Lower lobe of right lung (tissue), 2 donors: Measurements from ENCODE around the gene CCM2. TPM values are rescaled to one million over a fixed set of nuclear protein-coding genes. Genes with fewer than 3 reads are reported as not detected.

Experiments used
- ATAC-seq, 2 donors: fragments of 200-7000 bp; cut with Tn5 transposase; one replicate each; pipeline ENCODE4 v1.9.1; 2020 to 2022; ENCODE audit warnings: mild to moderate bottlenecking in 2 of 2, moderate library complexity in 2 of 2
- DNase-seq: peaks from one replicate; pipeline ENCODE4 v3.0.0-alpha.2; 2020
- H3K27ac ChIP-seq: fragments of 200-600 bp; one replicate; pipeline ENCODE4 v1.8.0; 2022
- H3K27me3 ChIP-seq: fragments of 200-600 bp; one replicate; pipeline ENCODE4 v1.8.0; 2022; ENCODE audit warnings: low read depth
- H3K36me3 ChIP-seq: fragments of 200-600 bp; one replicate; pipeline ENCODE4 v1.8.0; 2022; ENCODE audit warnings: mild to moderate bottlenecking
- H3K4me1 ChIP-seq: fragments of 200-600 bp; one replicate; pipeline ENCODE4 v1.8.0; 2022
- H3K4me3 ChIP-seq: fragments of 200-600 bp; one replicate; pipeline ENCODE4 v1.8.0; 2022; ENCODE audit warnings: mild to moderate bottlenecking
- H3K9me3 ChIP-seq: fragments of 200-600 bp; one replicate; pipeline ENCODE4 v1.8.0; 2022
- CTCF ChIP-seq: fragments of 200-600 bp; IDR thresholded peaks from one replicate; pipeline ENCODE4 v1.8.0; 2022; ENCODE audit warnings: antibody characterized with exemption, mild to moderate bottlenecking
- intact Hi-C: fragments of 100-400 bp; cut with DNase I; formaldehyde crosslinking; loops from one replicate; pipeline ENCODE4 v1.11.0; 2022
- total RNA-seq: library from RNA; stranded (reverse); fragmentation: NEBNext Ultra II Directional; extraction: Animal tissue kit (Norgen Biotek cat#: 25700); gene quantifications from one replicate; pipeline ENCODE4 v1.2.1, GENCODE V29; 2021
- donor health status: DM: no; HTN: yes; CAD: no; lungs with severe emphysema.

CCM2 gene
- total RNA-seq, 1 donor from 2014 or later: 45.7 TPM

- Histone ChIP-seq H3K36me3 (peaks cover 100% of the 10 kb centered on the region), H3K9me3 (no peaks in the 10 kb centered on the region), H3K4me1 (no peaks in the 10 kb centered on the region), H3K4me3 (no peak overlapping the region), H3K27me3 (no peaks in the 10 kb centered on the region), H3K27ac (no peak overlapping the region)
- no peak for TF ChIP-seq CTCF
- no peak for ATAC-seq
- intact Hi-C loops: no loop called here
- no peak for DNase-seq
These were observed 71.5 kb downstream of the CCM2 start for GRCh38 chr7:45071528-45071927.

GRCh38 chr7:45072131-45073030 lies 72.4 kb downstream of the CCM2 start:
- no peaks in the 10 kb centered on the region for H3K27me3 ChIP-seq
- ATAC-seq (peak; percentile 42 to 63), DNase-seq (no peak)
- peaks cover 100% of the 10 kb centered on the region for H3K36me3 ChIP-seq
- intact Hi-C loops: no loop called here
- H3K9me3 ChIP-seq: no peaks in the 10 kb centered on the region
- H3K4me1 ChIP-seq: no peaks in the 10 kb centered on the region
- H3K4me3 ChIP-seq: no peak overlapping the region
- H3K27ac ChIP-seq: no peak overlapping the region
- TF ChIP-seq CTCF: no peak

- TF ChIP-seq CTCF: no peak
- H3K27ac ChIP-seq: no peak overlapping the region
- H3K4me1 ChIP-seq: no peaks in the 10 kb centered on the region
- H3K36me3 ChIP-seq: peaks cover 96% of the 10 kb centered on the region
- intact Hi-C loops: no loop called here
- H3K27me3 ChIP-seq: no peaks in the 10 kb centered on the region
- H3K9me3 ChIP-seq: no peaks in the 10 kb centered on the region
- no peak for ATAC-seq
- DNase-seq: no peak
- no peak overlapping the region for H3K4me3 ChIP-seq
These were observed 73.2 kb downstream of the CCM2 start for GRCh38 chr7:45073031-45073785.

- intact Hi-C loops: no loop called here
- Histone ChIP-seq H3K36me3 (peaks cover 89% of the 10 kb centered on the region), H3K4me3 (no peak overlapping the region), H3K4me1 (no peaks in the 10 kb centered on the region), H3K9me3 (no peaks in the 10 kb centered on the region), H3K27ac (no peak overlapping the region), H3K27me3 (no peaks in the 10 kb centered on the region)
- no peak for ATAC-seq
- TF ChIP-seq CTCF: no peak
- no peak for DNase-seq
These were observed 74.0 kb downstream of the CCM2 start for GRCh38 chr7:45073786-45074527.
